H1 (cell line): ENCODE results near the gene MFGE8.

Experiments used
- CBX8 ChIP-seq: fragments of 300-800, 300-1000 bp; sonication (generic); IDR thresholded peaks from 2 replicates; pipeline ENCODE4 v1.7.1; 2016; ENCODE audit warnings: low read depth, low read length, borderline replicate concordance
- GABPA ChIP-seq: IDR thresholded peaks from 2 replicates; pipeline ENCODE4 v1.6.1; 2011; ENCODE audit warnings: mild to moderate bottlenecking, low read length, moderate library complexity, borderline replicate concordance; ENCODE audit not compliant: insufficient read depth
- RBBP5 ChIP-seq: IDR thresholded peaks from 2 replicates; pipeline ENCODE4 v1.7.1; 2012; ENCODE audit warnings: low read depth, mild to moderate bottlenecking, inconsistent platforms, low read length, moderate library complexity, borderline replicate concordance
- SUZ12 ChIP-seq: fragments of 200-600 bp; sonication (generic); IDR thresholded peaks from 2 replicates; pipeline ENCODE4 v1.6.1; 2012; ENCODE audit warnings: mild to moderate bottlenecking, inconsistent platforms, low read length, moderate library complexity, mixed read lengths
- TEAD4 ChIP-seq: IDR thresholded peaks from 2 replicates; pipeline ENCODE4 v1.6.1; 2012; ENCODE audit warnings: low read depth, low read length, inconsistent platforms, mixed read lengths
- TF ChIP-seq, protein P1 (sequence below), 3 experiments: IDR thresholded peaks; 1 replicate in 2 of 3; 2 replicates in 1 of 3; pipeline versions ENCODE4 v1.5.1 to v1.6.1; 2011; ENCODE audit warnings: low read length in 3 of 3, mild to moderate bottlenecking in 3 of 3, inconsistent platforms in 2 of 3, low read depth in 1 of 3, moderate library complexity in 1 of 3; ENCODE audit not compliant: insufficient read depth in 1 of 3; ENCODE audit errors: control extremely low read depth in 1 of 3
- TF ChIP-seq, protein P2 (sequence below): IDR thresholded peaks from 2 replicates; pipeline ENCODE4 v1.6.1; 2012; ENCODE audit warnings: inconsistent platforms
- TF ChIP-seq, protein P3 (sequence below): IDR thresholded peaks from 2 replicates; pipeline ENCODE4 v1.6.1; 2012; ENCODE audit warnings: low read length, inconsistent platforms

DNA sequence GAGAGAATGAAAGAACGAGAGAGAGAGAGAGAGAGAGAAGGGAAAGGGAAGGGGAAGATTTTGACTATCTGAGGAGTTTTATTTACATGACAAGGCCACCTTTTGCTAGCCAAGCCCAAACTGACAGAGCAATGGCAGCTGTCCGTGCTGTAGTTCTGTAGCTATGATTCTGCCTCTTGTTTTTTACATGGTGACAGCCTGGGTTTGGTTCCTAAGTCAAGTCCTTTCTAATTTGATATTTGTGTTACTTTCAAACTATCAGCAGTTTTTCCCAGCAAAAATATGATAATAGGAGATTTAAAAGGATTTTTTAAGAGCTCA, 26.3 kb upstream of the MFGE8 start:
- TF ChIP-seq, protein P1, sequence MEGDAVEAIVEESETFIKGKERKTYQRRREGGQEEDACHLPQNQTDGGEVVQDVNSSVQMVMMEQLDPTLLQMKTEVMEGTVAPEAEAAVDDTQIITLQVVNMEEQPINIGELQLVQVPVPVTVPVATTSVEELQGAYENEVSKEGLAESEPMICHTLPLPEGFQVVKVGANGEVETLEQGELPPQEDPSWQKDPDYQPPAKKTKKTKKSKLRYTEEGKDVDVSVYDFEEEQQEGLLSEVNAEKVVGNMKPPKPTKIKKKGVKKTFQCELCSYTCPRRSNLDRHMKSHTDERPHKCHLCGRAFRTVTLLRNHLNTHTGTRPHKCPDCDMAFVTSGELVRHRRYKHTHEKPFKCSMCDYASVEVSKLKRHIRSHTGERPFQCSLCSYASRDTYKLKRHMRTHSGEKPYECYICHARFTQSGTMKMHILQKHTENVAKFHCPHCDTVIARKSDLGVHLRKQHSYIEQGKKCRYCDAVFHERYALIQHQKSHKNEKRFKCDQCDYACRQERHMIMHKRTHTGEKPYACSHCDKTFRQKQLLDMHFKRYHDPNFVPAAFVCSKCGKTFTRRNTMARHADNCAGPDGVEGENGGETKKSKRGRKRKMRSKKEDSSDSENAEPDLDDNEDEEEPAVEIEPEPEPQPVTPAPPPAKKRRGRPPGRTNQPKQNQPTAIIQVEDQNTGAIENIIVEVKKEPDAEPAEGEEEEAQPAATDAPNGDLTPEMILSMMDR (IDR thresholded peaks at IDR 0.05; ENCODE audit: control extremely low read depth in 1 of 3, insufficient read depth in 1 of 3, low read depth in 1 of 3, low read length in 3 of 3) = no peak
- TF ChIP-seq CBX8 = no peak
- TF ChIP-seq, protein P2, sequence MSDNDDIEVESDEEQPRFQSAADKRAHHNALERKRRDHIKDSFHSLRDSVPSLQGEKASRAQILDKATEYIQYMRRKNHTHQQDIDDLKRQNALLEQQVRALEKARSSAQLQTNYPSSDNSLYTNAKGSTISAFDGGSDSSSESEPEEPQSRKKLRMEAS = no peak
- TF ChIP-seq SUZ12 = no peak
- no peak for TF ChIP-seq RBBP5
- TF ChIP-seq, protein P3, sequence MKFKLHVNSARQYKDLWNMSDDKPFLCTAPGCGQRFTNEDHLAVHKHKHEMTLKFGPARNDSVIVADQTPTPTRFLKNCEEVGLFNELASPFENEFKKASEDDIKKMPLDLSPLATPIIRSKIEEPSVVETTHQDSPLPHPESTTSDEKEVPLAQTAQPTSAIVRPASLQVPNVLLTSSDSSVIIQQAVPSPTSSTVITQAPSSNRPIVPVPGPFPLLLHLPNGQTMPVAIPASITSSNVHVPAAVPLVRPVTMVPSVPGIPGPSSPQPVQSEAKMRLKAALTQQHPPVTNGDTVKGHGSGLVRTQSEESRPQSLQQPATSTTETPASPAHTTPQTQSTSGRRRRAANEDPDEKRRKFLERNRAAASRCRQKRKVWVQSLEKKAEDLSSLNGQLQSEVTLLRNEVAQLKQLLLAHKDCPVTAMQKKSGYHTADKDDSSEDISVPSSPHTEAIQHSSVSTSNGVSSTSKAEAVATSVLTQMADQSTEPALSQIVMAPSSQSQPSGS = no peak
- TF ChIP-seq TEAD4 = no peak
- no peak for TF ChIP-seq GABPA
